Measurements from ENCODE around the gene NR2F1-AS1.

Gene NR2F1-AS1

GRCh38 chr5:93603793-93604643 is 23.0 kb upstream of the NR2F1-AS1 start:
- peak in 7 of 56 donors; percentile 37 to 62 (median 50) for DNase-seq

GRCh38 chr5:93603078-93603792 is 22.2 kb upstream of the NR2F1-AS1 start:
- DNase-seq, result no peak

- no peak for DNase-seq
Measured at GRCh38 chr5:93602241-93603077, 21.4 kb upstream of the NR2F1-AS1 start.

GRCh38 chr5:93601802-93602155 is 20.8 kb upstream of the NR2F1-AS1 start:
- DNase-seq, result no peak

GRCh38 chr5:93601071-93601801 is 20.2 kb upstream of the NR2F1-AS1 start:
- peak in 3 of 56 donors; percentile 29 to 44 (median 36) for DNase-seq

- DNase-seq, result no peak
Measured at GRCh38 chr5:93600409-93601070, 19.5 kb upstream of the NR2F1-AS1 start.

- DNase-seq, result peak in 3 of 56 donors; percentile 25 to 45 (median 35)
Measured at GRCh38 chr5:93599399-93600120, 18.5 kb upstream of the NR2F1-AS1 start.

- DNase-seq, result no peak
Measured at GRCh38 chr5:93599001-93599379, 18.0 kb upstream of the NR2F1-AS1 start.

GRCh38 chr5:93598091-93599000 is 17.3 kb upstream of the NR2F1-AS1 start:
- no peak for DNase-seq

GRCh38 chr5:93596676-93597490 is 15.9 kb upstream of the NR2F1-AS1 start:
- DNase-seq, result no peak

GRCh38 chr5:93596310-93596675 is 15.3 kb upstream of the NR2F1-AS1 start:
- DNase-seq, result no peak

- DNase-seq, result no peak
Measured at GRCh38 chr5:93595420-93596147, 14.6 kb upstream of the NR2F1-AS1 start.

- peak in 5 of 56 donors; percentile 32 to 47 (median 45) for DNase-seq
Measured at GRCh38 chr5:93594591-93595419, 13.8 kb upstream of the NR2F1-AS1 start.

GRCh38 chr5:93593476-93594131 is 12.6 kb upstream of the NR2F1-AS1 start:
- no peak for DNase-seq

GRCh38 chr5:93592883-93593282 is 11.9 kb upstream of the NR2F1-AS1 start:
- no peak for DNase-seq
